GM12878 (cell line): ENCODE measurements around the gene CCDC197. TPM values are rescaled to one million over a fixed set of nuclear protein-coding genes. Genes with fewer than 3 reads are reported as not detected.

ENCODE experiments used
- ATAC-seq: fragments of 200-7000 bp; cut with Tn5 transposase; 3 replicates; pipeline ENCODE4 v1.9.1; 2020; ENCODE audit warnings: mild to moderate bottlenecking, moderate library complexity
- BruUV-seq: library from RNA; stranded (reverse); fragments of 400-500 nt; replicated peaks from 2 replicates; lab custom pipeline; 2021; lab: Mats Ljungman, UMichigan
- CTCF ChIA-PET: fragments of 300-600 bp; sonication (Branson Sonifier 250); formaldehyde crosslinking; extraction: SDS; loops from one replicate; lab custom pipeline; 2021; ENCODE audit warnings: inconsistent platforms; lab: Yijun Ruan, JAX
- POLR2A ChIA-PET: fragments of 350-600 bp; formaldehyde crosslinking; extraction: SDS; loops from one replicate; lab custom pipeline; 2021; ENCODE audit warnings: inconsistent platforms; lab: Charles Lee
- RAD21 ChIA-PET: fragments of 300-600 bp; sonication (Branson Sonifier 250); formaldehyde crosslinking; loops from one replicate; lab custom pipeline; 2023; ENCODE audit warnings: antibody characterized with exemption; ENCODE audit not compliant: unreplicated experiment; lab: Charles Lee
- SMC1A ChIA-PET: fragments of 300-600 bp; sonication (Branson Sonifier 250); formaldehyde crosslinking; loops from one replicate; lab custom pipeline; 2023; ENCODE audit not compliant: unreplicated experiment, uncharacterized antibody; lab: Charles Lee
- DNase-seq: peaks from one replicate; pipeline ENCODE4 v3.0.0-alpha.2; 2011; ENCODE audit warnings: low read depth, low spot score
- FAIRE-seq: peaks from 3 replicates; lab custom pipeline; 2011; peaks lifted over from hg19 to GRCh38; lab: Jason Lieb, UNC
- H2AFZ ChIP-seq: 2 replicates; pipeline ENCODE4 v1.6.0; 2011; ENCODE audit warnings: low read depth, low read length, control low read depth; ENCODE audit not compliant: control insufficient read depth
- H3K27ac ChIP-seq: 2 replicates; pipeline ENCODE4 v1.5.1; 2011; ENCODE audit warnings: control low read depth; ENCODE audit not compliant: control insufficient read depth, insufficient read depth
- H3K27me3 ChIP-seq, 2 experiments: replicated peaks in 1 of 2; 2 replicates each; pipeline versions ENCODE4 v1.6.0 to v1.6.1; 2011; ENCODE audit warnings: low read length in 1 of 2; ENCODE audit not compliant: control insufficient read depth in 2 of 2, insufficient read depth in 2 of 2
- H3K36me3 ChIP-seq, 2 experiments: 2 replicates each; pipeline ENCODE4 v1.5.1; 2011; ENCODE audit warnings: low read length in 1 of 2; ENCODE audit not compliant: control insufficient read depth in 2 of 2, insufficient read depth in 2 of 2
- H3K4me1 ChIP-seq: 2 replicates; pipeline ENCODE4 v1.6.1; 2011; ENCODE audit warnings: mild to moderate bottlenecking, low read length, moderate library complexity, mixed read lengths; ENCODE audit not compliant: control insufficient read depth, insufficient read depth
- H3K4me2 ChIP-seq: 2 replicates; pipeline ENCODE4 v1.6.0; 2011; ENCODE audit warnings: control low read depth; ENCODE audit not compliant: control insufficient read depth, insufficient read depth
- H3K4me3 ChIP-seq: fragments of 200-600 bp; sonication (generic); 2 replicates; pipeline ENCODE4 v1.5.1; 2016
- H3K79me2 ChIP-seq: 2 replicates; pipeline ENCODE4 v1.6.0; 2011; ENCODE audit warnings: low read length; ENCODE audit not compliant: control insufficient read depth, insufficient read depth
- H3K9ac ChIP-seq: 2 replicates; pipeline ENCODE4 v1.8.0; 2011; ENCODE audit warnings: low read length, control low read depth, mixed read lengths; ENCODE audit not compliant: control insufficient read depth, insufficient read depth
- H3K9me3 ChIP-seq: replicated peaks from 3 replicates; pipeline ENCODE4 v1.5.1; 2011; ENCODE audit warnings: mild to moderate bottlenecking, low read length; ENCODE audit not compliant: control insufficient read depth, insufficient read depth
- H4K20me1 ChIP-seq: 2 replicates; pipeline ENCODE4 v1.6.0; 2011; ENCODE audit not compliant: control insufficient read depth, insufficient read depth
- BRCA1 ChIP-seq: IDR thresholded peaks from 2 replicates; pipeline ENCODE4 v1.6.1; 2011; ENCODE audit warnings: low read depth, low read length, improper control_type of control experiment
- CTCF ChIP-seq, 3 experiments: IDR thresholded peaks in 2 of 3; conservative IDR thresholded peaks in 1 of 3; 2 replicates each; pipeline ENCODE4 v1.5.1; 2011; ENCODE audit warnings: low read depth in 3 of 3, low read length in 3 of 3, mild to moderate bottlenecking in 3 of 3, control low read depth in 2 of 3, moderate library complexity in 2 of 3, inconsistent platforms in 1 of 3, mixed read lengths in 1 of 3; ENCODE audit not compliant: control insufficient read depth in 2 of 3, insufficient read depth in 1 of 3; ENCODE audit errors: extremely low read depth in 1 of 3
- E2F8 ChIP-seq: fragments of 450-650 bp; IDR thresholded peaks from 2 replicates; pipeline ENCODE4 v1.6.1; 2018; ENCODE audit warnings: mild to moderate bottlenecking, low read depth, moderate library complexity; ENCODE audit not compliant: partially characterized antibody
- ESRRA ChIP-seq: IDR thresholded peaks from 2 replicates; pipeline ENCODE4 v1.6.1; 2012; ENCODE audit warnings: mild to moderate bottlenecking, low read length, improper control_type of control experiment
- GABPA ChIP-seq: IDR thresholded peaks from 2 replicates; pipeline ENCODE4 v1.6.1; 2014; ENCODE audit warnings: antibody characterized with exemption, low read depth, mild to moderate bottlenecking, inconsistent platforms
- POLR2AphosphoS2 ChIP-seq: IDR thresholded peaks from 2 replicates; pipeline ENCODE4 v1.6.1; 2011; ENCODE audit warnings: low read depth, mild to moderate bottlenecking, low read length, improper control_type of control experiment, moderate library complexity
- POLR2AphosphoS5 ChIP-seq: IDR thresholded peaks from 2 replicates; pipeline ENCODE4 v1.6.1; 2011; ENCODE audit warnings: mild to moderate bottlenecking, low read length, inconsistent platforms
- RUNX3 ChIP-seq: IDR thresholded peaks from 2 replicates; pipeline ENCODE4 v1.6.1; 2012; ENCODE audit warnings: low read length, inconsistent platforms
- SIX5 ChIP-seq: IDR thresholded peaks from 2 replicates; pipeline ENCODE4 v1.6.1; 2011; ENCODE audit warnings: mild to moderate bottlenecking, low read depth, low read length, moderate library complexity; ENCODE audit not compliant: severe bottlenecking
- SMAD1 ChIP-seq: fragments of 450-650 bp; IDR thresholded peaks from 2 replicates; pipeline ENCODE4 v1.6.1; 2018; ENCODE audit warnings: mild to moderate bottlenecking, low read depth; ENCODE audit not compliant: partially characterized antibody
- SUZ12 ChIP-seq: fragments of 200-600 bp; sonication (generic); IDR thresholded peaks from one replicate; pipeline ENCODE4 v1.6.1; 2018; ENCODE audit warnings: antibody characterized with exemption, mild to moderate bottlenecking; ENCODE audit not compliant: unreplicated experiment
- WRNIP1 ChIP-seq: IDR thresholded peaks from 2 replicates; pipeline ENCODE4 v1.6.1; 2011; ENCODE audit warnings: low read depth, low read length, improper control_type of control experiment, borderline replicate concordance
- ZNF217 ChIP-seq: fragments of 450-650 bp; IDR thresholded peaks from 2 replicates; pipeline ENCODE4 v1.6.1; 2017; ENCODE audit warnings: antibody characterized with exemption, mild to moderate bottlenecking
- WGBS: methylation state at CpG from one replicate; pipeline ENCODE4 v1.1.6; 2016; ENCODE audit warnings: low lambda C conversion rate; ENCODE audit not compliant: insufficient replicate concordance, insufficient coverage; ENCODE audit errors: missing lambda C conversion rate; 5-methylcytosine and 5-hydroxymethylcytosine counted together
- in situ Hi-C: fragments of 300-500 bp; cut with MboI; formaldehyde crosslinking; loops from 9 replicates; pipeline ENCODE4 v1.14.3; 2018; ENCODE audit warnings: mixed read lengths
- intact Hi-C: fragments of 100-400 bp; cut with micrococcal nuclease; formaldehyde crosslinking; loops from one replicate; pipeline ENCODE4 v1.14.2; 2022; ENCODE audit not compliant: unreplicated experiment
- polyA plus RNA-seq, 11 experiments: library from polyadenylated mRNA; depleted of rRNA in 4 of 11; unstranded in 6 of 11; stranded (reverse) in 5 of 11; fragments of >200 nt; fragmentation: Nextera tagmentation in 4 of 11; fragmentation: Illumina TruSeq in 1 of 11; extraction: Ambion mirVana in 4 of 11; extraction: Trizol in 1 of 11; gene quantifications; 1 replicate in 1 of 11; 2 replicates in 10 of 11; pipeline versions ENCODE4 v1.2.1 to v1.2.3, GENCODE V29; 2011 to 2016; ENCODE audit warnings: inconsistent platforms in 2 of 11, missing spikeins in 2 of 11, low read depth in 1 of 11
- total RNA-seq, 4 experiments: library from RNA; depleted of rRNA in 3 of 4; stranded (reverse); fragments of >200 nt in 3 of 4; fragmentation: Illumina TruSeq in 1 of 4; extraction: Trizol in 1 of 4; gene quantifications; 2 replicates each; pipeline versions ENCODE4 v1.2.1 to v1.2.3, GENCODE V29; 2013 to 2021

CCDC197 gene
- total and polyA plus RNA-seq, 10 of the 15 experiments (the other 5 are each of a cell fraction or from before 2014, with no cell fraction given): 0.12 TPM; not detected in 9

GRCh38 chr14:94048691-94049624 is 51.9 kb downstream of the CCDC197 start:
- peaks cover 31 to 36% of the 10 kb centered on the region in 2 experiments for H3K36me3 ChIP-seq
- H3K27ac ChIP-seq: no peak overlapping the region
- no peak for FAIRE-seq
- no peaks in the 10 kb centered on the region for H3K27me3 ChIP-seq
- H3K4me2 ChIP-seq: no peak overlapping the region
- ChIA-PET CTCF (interaction anchor here (1.5 to 2.9 kb wide), 3 partner anchors 12 to 88 kb away, joined by 9 to 12 read pairs (median 10); no protein-coding TSS in a partner anchor), SMC1A (interaction anchor here (0.8 to 2.0 kb wide), 6 partner anchors 11 to 88 kb away, joined by 3 to 5 read pairs (median 3); no protein-coding TSS in a partner anchor), RAD21 (interaction anchor here (1.3 kb wide), 1 partner anchor 88 kb away, joined by 3 read pairs; no protein-coding TSS in a partner anchor), POLR2A (no interaction called here)
- no TSS peak for BruUV-seq
- no peak for TF ChIP-seq E2F8
- TF ChIP-seq ZNF217: no peak
- peak; percentile 38 for TF ChIP-seq SMAD1
- no peak for TF ChIP-seq GABPA
- TF ChIP-seq ESRRA: no peak
- TF ChIP-seq RUNX3: no peak
- TF ChIP-seq WRNIP1: no peak
- TF ChIP-seq POLR2AphosphoS5: peak; percentile 39; the same call in 1 of the 2 replicates
- TF ChIP-seq BRCA1: no peak
- TF ChIP-seq SUZ12: no peak
- TF ChIP-seq CTCF (IDR thresholded peaks at IDR 0.05 in 2 of 3, conservative IDR thresholded peaks at IDR 0.05 in 1 of 3; ENCODE audit: control insufficient read depth in 2 of 3, extremely low read depth in 1 of 3, insufficient read depth in 1 of 3, low read depth in 3 of 3, low read length in 3 of 3): no peak
- no peak for TF ChIP-seq SIX5
- no peak for TF ChIP-seq POLR2AphosphoS2
- no peak for DNase-seq
- H3K4me1 ChIP-seq: no peaks in the 10 kb centered on the region
- H2AFZ ChIP-seq: no peak overlapping the region
- no peaks in the 10 kb centered on the region for H4K20me1 ChIP-seq
- in situ Hi-C loops (no loop called here), intact Hi-C loops (no loop called here)
- H3K4me3 ChIP-seq: no peak overlapping the region
- H3K9me3 ChIP-seq: no peaks in the 10 kb centered on the region
- no peak overlapping the region for H3K9ac ChIP-seq
- H3K79me2 ChIP-seq: no peaks in the 10 kb centered on the region
- 89% methylated on average over 10 of the region's 10 CpGs for WGBS
- ATAC-seq: no peak
